Testis (tissue), 3 donors: Measurements from ENCODE around the gene ACOT4. TPM values are rescaled to one million over a fixed set of nuclear protein-coding genes. Genes with fewer than 3 reads are reported as not detected.
"Not testable (repeated sequence)": the region's sequence is repeated elsewhere in the genome, so short reads cannot be mapped to it uniquely, and the experiment has no call there.

Experiments
- DNase-seq: peaks from one replicate; pipeline ENCODE4 v3.0.0-alpha.2; 2019
- H3K27ac ChIP-seq, 2 donors: fragments of 200-600 bp; sonication (generic); one replicate each; pipeline ENCODE4 v1.5.1; 2019
- H3K27me3 ChIP-seq: fragments of 200-600 bp; sonication (generic); one replicate; pipeline ENCODE4 v1.5.1; 2019
- H3K36me3 ChIP-seq: fragments of 200-600 bp; sonication (generic); one replicate; pipeline ENCODE4 v1.5.1; 2017; ENCODE audit warnings: low read depth; ENCODE audit errors: missing control alignments
- H3K4me1 ChIP-seq: fragments of 200-600 bp; sonication (generic); one replicate; pipeline ENCODE4 v1.5.1; 2019
- H3K4me3 ChIP-seq, 2 donors: fragments of 200-600 bp; sonication (generic); one replicate each; pipeline ENCODE4 v1.5.1; 2017 to 2019
- H3K9me3 ChIP-seq: fragments of 200-600 bp; sonication (generic); one replicate; pipeline ENCODE4 v1.5.1; 2017
- POLR2A ChIP-seq: fragments of 450-650 bp; IDR thresholded peaks from one replicate; pipeline ENCODE4 v1.6.1; 2017; ENCODE audit warnings: antibody characterized with exemption, mild to moderate bottlenecking, moderate library complexity
- WGBS, 2 donors: methylation state at CpG; one replicate each; pipeline ENCODE4 v1.1.5; 2018; 5-methylcytosine and 5-hydroxymethylcytosine counted together
- intact Hi-C: fragments of 100-400 bp; cut with DNase I; formaldehyde crosslinking; loops from one replicate; pipeline ENCODE4 v1.15.1; 2023; ENCODE audit warnings: low total_unique reads
- polyA plus RNA-seq: library from polyadenylated mRNA; stranded (reverse); fragments of 350-450 nt; fragmentation: Illumina TruSeq; extraction: RNeasy Lipid Tissue Mini Kit (QIAGEN cat#74804); gene quantifications from one replicate; pipeline ENCODE4 v1.2.3, GENCODE V29; 2014; ENCODE audit warnings: low read depth, low replicate concordance; ENCODE audit not compliant: insufficient read depth
- total RNA-seq, 2 donors: library from RNA; depleted of rRNA; stranded (reverse); fragments of >200 nt; gene quantifications; one replicate each; pipeline ENCODE4 v1.2.3, GENCODE V29; 2016
- TF ChIP-seq, protein P1 (sequence below), 3 experiments: fragments of 450-650 bp in 2 of 3; fragments of 200-600 bp in 1 of 3; sonication (generic) in 1 of 3; IDR thresholded peaks; one replicate each; pipeline ENCODE4 v1.5.1; 2016 to 2019; ENCODE audit warnings: antibody characterized with exemption in 3 of 3, mild to moderate bottlenecking in 2 of 3, moderate library complexity in 1 of 3

Gene ACOT4
- total and polyA plus RNA-seq, 3 donors from 2014 or later = 3.6 to 8.3 (median 6.1) TPM

DNA sequence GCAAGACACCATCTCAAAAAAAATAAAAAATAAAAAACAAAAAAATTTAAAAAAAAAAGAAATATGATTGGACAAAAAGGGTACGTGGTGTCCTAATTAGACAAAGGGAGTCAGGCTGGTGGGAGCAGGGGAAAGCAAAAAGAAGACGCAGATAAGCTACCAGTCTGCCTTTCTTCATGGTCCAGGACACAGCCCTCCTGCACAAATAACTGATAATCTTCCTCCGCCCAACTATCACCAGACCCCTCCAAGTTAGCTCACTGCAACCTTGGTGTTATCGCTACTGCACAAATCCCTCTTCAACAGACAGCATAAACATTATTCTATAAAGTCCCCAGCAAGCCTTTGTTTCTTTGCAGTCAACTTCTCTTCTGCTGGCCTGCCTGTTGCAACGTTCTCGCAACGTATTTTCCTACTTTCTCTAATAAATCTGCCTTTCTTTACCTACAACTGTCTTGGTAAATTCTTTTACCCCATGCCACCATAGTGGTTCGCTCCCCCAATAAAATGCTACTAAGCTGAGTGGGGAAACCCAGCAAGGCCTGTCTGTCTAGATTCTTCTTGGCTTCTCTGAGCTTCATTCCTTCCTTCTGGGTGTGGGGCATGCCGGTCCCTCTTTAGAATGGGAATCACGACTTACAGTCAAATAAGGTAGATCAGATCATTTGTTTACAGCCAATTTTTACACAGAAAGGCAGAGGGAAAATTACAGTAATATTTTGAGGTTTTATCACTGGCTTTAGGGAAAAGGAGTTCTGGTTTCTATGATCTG lies 38.5 kb downstream of the ACOT4 start:
- Histone ChIP-seq H3K27me3 (no peaks in the 10 kb centered on the region), H3K9me3 (no peaks in the 10 kb centered on the region), H3K4me1 (peaks cover 25% of the 10 kb centered on the region), H3K36me3 (no peaks in the 10 kb centered on the region), H3K4me3 (no peak overlapping the region), H3K27ac (peak overlapping the region; percentile 39 to 59)
- no peak for TF ChIP-seq POLR2A
- TF ChIP-seq, protein P1, sequence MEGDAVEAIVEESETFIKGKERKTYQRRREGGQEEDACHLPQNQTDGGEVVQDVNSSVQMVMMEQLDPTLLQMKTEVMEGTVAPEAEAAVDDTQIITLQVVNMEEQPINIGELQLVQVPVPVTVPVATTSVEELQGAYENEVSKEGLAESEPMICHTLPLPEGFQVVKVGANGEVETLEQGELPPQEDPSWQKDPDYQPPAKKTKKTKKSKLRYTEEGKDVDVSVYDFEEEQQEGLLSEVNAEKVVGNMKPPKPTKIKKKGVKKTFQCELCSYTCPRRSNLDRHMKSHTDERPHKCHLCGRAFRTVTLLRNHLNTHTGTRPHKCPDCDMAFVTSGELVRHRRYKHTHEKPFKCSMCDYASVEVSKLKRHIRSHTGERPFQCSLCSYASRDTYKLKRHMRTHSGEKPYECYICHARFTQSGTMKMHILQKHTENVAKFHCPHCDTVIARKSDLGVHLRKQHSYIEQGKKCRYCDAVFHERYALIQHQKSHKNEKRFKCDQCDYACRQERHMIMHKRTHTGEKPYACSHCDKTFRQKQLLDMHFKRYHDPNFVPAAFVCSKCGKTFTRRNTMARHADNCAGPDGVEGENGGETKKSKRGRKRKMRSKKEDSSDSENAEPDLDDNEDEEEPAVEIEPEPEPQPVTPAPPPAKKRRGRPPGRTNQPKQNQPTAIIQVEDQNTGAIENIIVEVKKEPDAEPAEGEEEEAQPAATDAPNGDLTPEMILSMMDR (IDR thresholded peaks at IDR 0.05) = no peak
- intact Hi-C loops = loop anchor here (5.0 kb wide), 1 partner anchor 123 kb away; no protein-coding TSS in a partner anchor
- DNase-seq = peak; percentile 74
- 63 to 79% methylated on average over 10 of the region's 10 CpGs for WGBS, 2 donors

DNA sequence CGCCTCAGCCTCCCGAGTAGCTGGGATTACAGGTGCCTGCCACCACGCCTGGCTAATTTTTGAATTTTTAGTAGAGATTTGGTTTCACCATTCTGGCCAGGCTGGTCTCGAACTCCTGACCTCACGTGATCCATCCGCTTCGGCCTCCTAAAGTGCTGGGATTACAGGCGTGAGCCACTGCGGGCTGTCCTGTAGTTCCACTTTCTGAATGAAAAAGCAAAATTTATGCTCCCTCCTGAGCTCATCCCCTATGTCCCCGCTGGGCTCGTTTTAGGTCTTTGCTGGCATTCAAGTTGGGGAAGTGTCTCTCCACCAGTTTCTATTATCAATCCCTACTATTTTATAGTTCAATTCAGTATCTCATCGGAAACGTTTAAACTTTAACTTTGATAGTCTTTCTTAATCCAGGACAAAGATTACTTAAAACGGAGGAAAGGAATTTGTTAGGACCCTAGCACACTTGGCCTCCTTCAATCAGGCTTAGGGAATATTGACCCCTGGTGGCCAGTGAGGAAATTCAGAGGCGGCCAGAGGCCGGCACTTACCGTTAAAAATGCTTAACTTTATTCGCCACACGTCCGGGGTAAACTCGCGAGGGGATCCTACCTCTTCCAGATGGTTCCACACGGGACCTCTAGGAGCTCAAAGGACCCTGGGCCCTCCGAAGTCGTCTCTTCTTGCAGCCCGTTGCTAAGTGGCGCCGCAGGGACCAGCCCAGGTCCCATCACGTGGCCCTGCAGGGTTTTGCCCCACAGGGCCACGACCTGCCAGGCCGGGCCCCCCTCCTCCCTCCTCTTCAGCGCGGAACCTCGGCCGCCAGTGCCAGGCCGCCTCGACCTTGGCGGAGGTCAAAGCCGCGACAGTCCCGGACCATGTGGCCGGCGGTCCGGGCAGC lies 41.7 kb downstream of the ACOT4 start:
- WGBS, 2 donors = 13 to 24% methylated on average over 17 to 40 of the region's 44 CpGs
- intact Hi-C loops = loop anchor here (5.0 kb wide), 1 partner anchor 126 kb away; no protein-coding TSS in a partner anchor
- DNase-seq = peak; percentile 80
- Histone ChIP-seq H3K4me3 (peak overlapping the region; percentile 60 to 62), H3K27ac (peak overlapping the region; percentile 81 to 86), H3K4me1 (peaks cover 24% of the 10 kb centered on the region), H3K9me3 (no peaks in the 10 kb centered on the region), H3K27me3 (no peaks in the 10 kb centered on the region), H3K36me3 (no peaks in the 10 kb centered on the region)
- TF ChIP-seq POLR2A = no peak
- TF ChIP-seq, protein P1 (IDR thresholded peaks at IDR 0.05) = peak; percentile 82 to 94 (median 92)

DNA sequence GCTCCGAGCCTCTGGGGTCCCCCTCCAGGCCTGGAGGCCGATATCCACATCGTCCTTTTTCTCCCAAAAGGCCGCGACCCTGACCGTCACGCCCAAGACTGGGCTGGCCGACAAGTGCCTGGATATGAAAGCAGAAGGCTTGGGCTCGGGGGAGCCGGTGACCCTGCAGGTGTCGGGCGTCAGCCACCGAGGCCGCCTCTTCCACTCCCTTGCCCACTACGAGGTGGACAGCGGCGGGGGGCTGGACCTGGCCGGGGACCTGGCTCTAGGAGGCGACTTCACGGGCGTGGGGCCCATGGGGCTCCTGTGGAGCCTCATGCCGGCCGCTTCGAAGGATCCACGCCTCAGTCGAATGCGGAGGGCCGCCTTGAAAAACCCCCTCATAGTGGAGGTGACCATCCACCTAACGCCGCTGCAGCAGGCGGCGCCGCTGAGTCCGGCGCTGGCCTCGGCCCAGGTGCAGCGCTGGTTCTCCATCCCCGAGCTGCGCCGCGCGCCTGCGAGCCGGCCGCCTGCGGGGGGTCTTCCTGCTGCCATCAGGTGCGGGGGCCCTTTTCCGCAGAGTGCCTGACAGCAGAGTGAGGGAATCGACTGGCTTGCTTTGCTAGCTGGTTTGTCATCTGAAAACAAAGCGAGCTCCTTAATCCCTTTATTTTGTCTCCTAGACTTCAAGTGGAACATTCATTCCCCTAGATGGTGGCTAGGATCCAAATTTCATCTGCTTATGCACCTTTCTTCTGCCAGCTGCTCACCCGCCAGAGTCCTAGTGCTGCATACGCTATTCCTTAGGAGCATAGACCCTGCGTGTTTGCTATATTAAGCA lies 42.5 kb downstream of the ACOT4 start:
- intact Hi-C loops = loop anchor here (5.0 kb wide), 1 partner anchor 127 kb away; no protein-coding TSS in a partner anchor
- no peaks in the 10 kb centered on the region for H3K36me3 ChIP-seq
- DNase-seq = peak; percentile 70
- TF ChIP-seq POLR2A = no peak
- TF ChIP-seq, protein P1 (IDR thresholded peaks at IDR 0.05) = peak; percentile 31 to 47 (median 46)
- peak overlapping the region; percentile 81 to 86 for H3K27ac ChIP-seq
- WGBS, 2 donors = 3 to 5% methylated on average over 20 to 53 of the region's 53 CpGs
- peak overlapping the region; percentile 60 to 62 for H3K4me3 ChIP-seq
- H3K4me1 ChIP-seq = peaks cover 21% of the 10 kb centered on the region
- no peaks in the 10 kb centered on the region for H3K9me3 ChIP-seq
- H3K27me3 ChIP-seq = no peaks in the 10 kb centered on the region

DNA sequence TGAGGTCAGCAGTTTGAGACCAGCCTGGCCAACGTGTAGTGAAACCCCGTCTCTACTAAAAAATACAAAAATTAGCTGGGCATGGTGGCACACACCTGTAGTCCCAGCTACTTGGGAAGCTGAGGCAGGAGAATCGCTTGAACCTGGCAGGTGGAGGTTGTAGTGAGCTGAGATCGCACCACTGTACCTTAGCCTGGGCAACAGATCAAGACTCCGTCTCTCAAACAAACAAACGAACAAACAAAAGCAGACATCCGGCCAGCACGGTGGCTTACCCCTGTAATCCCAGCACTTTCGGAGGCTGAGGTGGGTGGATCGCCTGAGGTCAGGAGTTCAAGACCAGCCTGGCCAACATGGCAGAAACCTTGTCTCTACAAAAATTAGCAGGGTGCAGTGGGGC lies 44.7 kb downstream of the ACOT4 start:
- DNase-seq, H3K27ac ChIP-seq, H3K36me3 ChIP-seq, H3K4me3 ChIP-seq, H3K9me3 ChIP-seq, intact Hi-C loops, H3K27me3 ChIP-seq: not testable (repeated sequence)
- H3K4me1 ChIP-seq = peaks cover 11% of the 10 kb centered on the region
- 82 to 83% methylated on average over 10 of the region's 10 CpGs for WGBS, 2 donors
